ENCODE measurements around the gene MROH7. TPM values are rescaled to one million over a fixed set of nuclear protein-coding genes. Genes with fewer than 3 reads are reported as not detected.

MROH7 gene
- total RNA-seq, 4 donors from 2014 or later = 11.6 to 20.8 (median 14.8) TPM

DNA sequence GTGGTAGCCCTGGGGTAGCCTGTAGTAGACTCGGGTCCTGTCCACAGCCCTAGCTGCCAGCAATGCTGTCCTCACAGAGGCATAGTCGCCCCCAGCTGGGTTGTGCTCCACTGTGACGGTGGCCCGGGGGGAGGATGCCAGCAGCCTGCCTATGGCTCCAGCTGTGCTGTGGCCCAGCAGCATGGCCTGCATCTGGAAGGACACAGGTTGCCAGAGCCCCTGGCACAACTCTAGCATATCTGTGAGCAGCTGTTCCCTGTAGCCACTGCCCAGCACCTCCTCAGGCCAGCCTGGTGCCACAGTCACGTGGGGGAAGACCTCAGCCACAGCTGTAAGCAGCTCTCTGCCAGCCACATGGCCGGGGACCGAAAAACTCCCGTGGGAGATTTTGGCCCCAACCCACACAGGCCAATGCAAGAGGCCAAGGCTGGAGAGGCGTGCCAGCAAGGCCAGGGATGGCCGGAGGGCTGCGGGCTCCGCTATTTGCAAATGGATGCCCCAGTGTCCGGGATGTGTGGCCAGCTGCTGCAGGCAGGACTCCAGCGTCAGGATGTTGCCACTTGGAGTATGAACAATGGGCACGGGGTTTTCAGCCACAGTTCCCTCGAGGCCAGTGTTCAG is 32.2 kb upstream of the MROH7 start:
- Histone ChIP-seq H3K27me3 (no peaks in the 10 kb centered on the region), H3K4me3 (no peak overlapping the region), H3K4me1 (peaks cover 0 to 7% (median 0%) of the 10 kb centered on the region in 4 donors), H3K9me3 (no peaks in the 10 kb centered on the region), H3K27ac (replicated peaks in 1 of 4) (no peak overlapping the region), H3K36me3 (peaks cover 0 to 65% (median 55%) of the 10 kb centered on the region in 4 donors)
- TF ChIP-seq, protein P1, sequence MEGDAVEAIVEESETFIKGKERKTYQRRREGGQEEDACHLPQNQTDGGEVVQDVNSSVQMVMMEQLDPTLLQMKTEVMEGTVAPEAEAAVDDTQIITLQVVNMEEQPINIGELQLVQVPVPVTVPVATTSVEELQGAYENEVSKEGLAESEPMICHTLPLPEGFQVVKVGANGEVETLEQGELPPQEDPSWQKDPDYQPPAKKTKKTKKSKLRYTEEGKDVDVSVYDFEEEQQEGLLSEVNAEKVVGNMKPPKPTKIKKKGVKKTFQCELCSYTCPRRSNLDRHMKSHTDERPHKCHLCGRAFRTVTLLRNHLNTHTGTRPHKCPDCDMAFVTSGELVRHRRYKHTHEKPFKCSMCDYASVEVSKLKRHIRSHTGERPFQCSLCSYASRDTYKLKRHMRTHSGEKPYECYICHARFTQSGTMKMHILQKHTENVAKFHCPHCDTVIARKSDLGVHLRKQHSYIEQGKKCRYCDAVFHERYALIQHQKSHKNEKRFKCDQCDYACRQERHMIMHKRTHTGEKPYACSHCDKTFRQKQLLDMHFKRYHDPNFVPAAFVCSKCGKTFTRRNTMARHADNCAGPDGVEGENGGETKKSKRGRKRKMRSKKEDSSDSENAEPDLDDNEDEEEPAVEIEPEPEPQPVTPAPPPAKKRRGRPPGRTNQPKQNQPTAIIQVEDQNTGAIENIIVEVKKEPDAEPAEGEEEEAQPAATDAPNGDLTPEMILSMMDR (IDR thresholded peaks at IDR 0.05) = no peak
- TF ChIP-seq POLR2A (IDR thresholded peaks at IDR 0.05; ENCODE audit: low read depth) (no peak), POLR2AphosphoS5 (IDR thresholded peaks at IDR 0.05) (no peak), EP300 (IDR thresholded peaks at IDR 0.05) (no peak)
- DNase-seq (ENCODE audit: extremely low spot score) = no peak
- intact Hi-C loops (cut with DNase I) = no loop called here
- WGBS = 73% methylated on average over 12 of the region's 16 CpGs

DNA sequence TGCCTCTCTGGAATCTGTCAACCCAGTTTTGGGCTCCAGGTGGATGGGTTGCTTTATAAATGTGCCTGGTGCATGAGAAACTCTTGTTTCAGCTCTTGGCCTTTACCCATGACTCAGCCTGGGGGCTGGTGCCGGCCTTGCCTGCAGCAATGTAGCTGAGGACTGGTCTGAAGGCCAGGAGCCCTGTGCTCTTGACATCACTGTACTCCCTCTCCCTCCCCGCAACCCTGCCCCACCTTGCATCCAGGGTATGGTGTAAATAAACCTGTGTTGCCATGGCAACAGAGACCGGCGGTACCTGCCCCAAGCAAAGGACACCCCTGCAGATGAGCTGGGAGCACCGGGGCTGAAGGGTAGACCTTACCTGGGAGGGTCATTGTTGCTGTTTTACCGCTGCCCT is 31.5 kb upstream of the MROH7 start:
- intact Hi-C loops (cut with DNase I) = no loop called here
- H3K4me3 ChIP-seq = no peak overlapping the region
- no peaks in the 10 kb centered on the region for H3K9me3 ChIP-seq
- H3K27ac ChIP-seq (replicated peaks in 1 of 4) = no peak overlapping the region
- peaks cover 0 to 7% (median 0%) of the 10 kb centered on the region in 4 donors for H3K4me1 ChIP-seq
- no peak for DNase-seq (ENCODE audit: extremely low spot score)
- TF ChIP-seq EP300 (IDR thresholded peaks at IDR 0.05) (no peak), POLR2AphosphoS5 (IDR thresholded peaks at IDR 0.05) (no peak), POLR2A (IDR thresholded peaks at IDR 0.05; ENCODE audit: low read depth) (no peak)
- TF ChIP-seq, protein P1 (IDR thresholded peaks at IDR 0.05) = no peak
- 91% methylated on average over 4 of the region's 6 CpGs for WGBS
- peaks cover 0 to 59% (median 49%) of the 10 kb centered on the region in 4 donors for H3K36me3 ChIP-seq
- no peaks in the 10 kb centered on the region for H3K27me3 ChIP-seq

DNA sequence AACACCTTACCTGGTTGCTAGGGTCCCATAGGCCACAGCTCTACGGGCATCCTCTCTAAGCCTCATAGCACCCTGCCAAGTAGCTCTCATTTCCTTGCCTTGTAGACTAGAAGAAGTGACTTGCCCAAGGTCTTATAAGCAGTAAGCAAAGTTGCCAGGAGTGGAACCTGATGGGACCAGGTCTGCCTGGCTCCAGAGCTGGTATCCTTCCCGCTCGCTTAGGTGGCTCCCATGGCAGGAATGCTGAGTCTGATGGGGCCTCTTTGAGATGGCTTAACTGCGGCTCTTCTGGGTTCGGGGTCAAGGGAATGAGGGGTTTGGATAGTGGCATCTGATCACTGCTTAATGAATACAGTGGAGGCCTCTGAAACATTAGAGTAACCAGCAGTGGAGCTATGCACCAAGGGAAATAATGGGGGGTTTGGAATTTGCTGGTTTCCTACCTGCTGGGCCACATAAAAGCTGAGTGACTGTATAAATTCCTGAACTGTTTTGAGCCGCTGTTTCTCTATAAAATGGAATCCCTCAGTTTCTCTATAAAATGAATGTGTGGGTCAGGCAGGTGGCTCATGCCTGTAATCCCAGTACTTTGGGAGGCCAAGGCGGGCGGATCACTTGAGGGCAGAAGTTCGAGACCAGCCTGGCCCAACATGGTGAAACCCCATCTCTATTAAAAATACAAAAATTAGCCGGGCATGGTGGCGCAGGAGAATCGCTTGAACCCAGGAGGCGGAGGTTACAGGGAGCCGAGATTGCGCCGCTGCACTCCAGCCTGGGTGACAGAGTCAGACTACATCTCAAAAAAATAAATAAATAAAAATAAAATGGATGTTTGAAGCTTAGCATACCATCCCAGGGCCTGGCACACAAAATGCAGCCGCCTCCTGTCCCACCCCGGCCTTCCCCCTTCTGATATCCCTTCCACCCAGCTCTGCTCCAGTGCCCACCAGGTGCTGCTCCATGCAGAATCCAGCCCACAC is 30.7 kb upstream of the MROH7 start:
- DNase-seq (ENCODE audit: extremely low spot score) = no peak
- H3K9me3 ChIP-seq = no peaks in the 10 kb centered on the region
- TF ChIP-seq POLR2A (IDR thresholded peaks at IDR 0.05; ENCODE audit: low read depth) (no peak), POLR2AphosphoS5 (IDR thresholded peaks at IDR 0.05) (no peak), EP300 (IDR thresholded peaks at IDR 0.05) (no peak)
- TF ChIP-seq, protein P1 (IDR thresholded peaks at IDR 0.05) = no peak
- H3K27ac ChIP-seq (replicated peaks in 1 of 4) = no peak overlapping the region
- H3K27me3 ChIP-seq = no peaks in the 10 kb centered on the region
- intact Hi-C loops (cut with DNase I) = no loop called here
- peaks cover 0 to 7% (median 0%) of the 10 kb centered on the region in 4 donors for H3K4me1 ChIP-seq
- H3K4me3 ChIP-seq = no peak overlapping the region
- 95% methylated on average over 18 of the region's 18 CpGs for WGBS
- H3K36me3 ChIP-seq = peaks cover 0 to 54% (median 43%) of the 10 kb centered on the region in 4 donors

DNA sequence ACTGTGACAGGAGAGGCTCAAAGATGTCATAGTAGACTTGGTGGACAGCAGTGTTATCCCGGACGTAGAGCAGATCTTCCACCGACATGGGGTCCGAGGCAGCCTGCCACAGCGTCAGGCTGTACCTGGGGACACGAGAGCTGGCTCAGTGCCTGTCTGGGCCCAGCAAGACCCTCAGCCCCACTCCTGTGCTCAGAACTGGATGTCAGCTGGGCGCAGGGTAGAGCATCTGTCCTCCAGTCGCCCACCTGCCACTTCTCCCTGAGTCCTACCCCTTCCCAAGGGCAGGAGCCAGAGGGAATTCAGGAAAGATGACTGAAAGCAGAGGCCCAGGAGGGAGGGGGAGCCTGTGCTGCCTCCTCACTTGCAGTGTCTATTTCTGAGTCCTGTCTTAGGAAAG is 30.0 kb upstream of the MROH7 start:
- WGBS = 88% methylated on average over 8 of the region's 8 CpGs
- peaks cover 0 to 7% (median 0%) of the 10 kb centered on the region in 4 donors for H3K4me1 ChIP-seq
- H3K36me3 ChIP-seq = peaks cover 0 to 46% (median 37%) of the 10 kb centered on the region in 4 donors
- H3K27me3 ChIP-seq = no peaks in the 10 kb centered on the region
- no peak overlapping the region for H3K4me3 ChIP-seq
- intact Hi-C loops (cut with DNase I) = no loop called here
- H3K9me3 ChIP-seq = no peaks in the 10 kb centered on the region
- DNase-seq (ENCODE audit: extremely low spot score) = no peak
- no peak for TF ChIP-seq POLR2A (IDR thresholded peaks at IDR 0.05; ENCODE audit: low read depth)
- no peak for TF ChIP-seq EP300 (IDR thresholded peaks at IDR 0.05)
- TF ChIP-seq, protein P1 (IDR thresholded peaks at IDR 0.05) = no peak
- no peak for TF ChIP-seq POLR2AphosphoS5 (IDR thresholded peaks at IDR 0.05)
- no peak overlapping the region for H3K27ac ChIP-seq (replicated peaks in 1 of 4)

All from esophagus muscularis mucosa (tissue), 4 donors.